HCT116 (cell line): ENCODE data around the gene PLD3. TPM values are rescaled to one million over a fixed set of nuclear protein-coding genes. Genes with fewer than 3 reads are reported as not detected.

Experiments used
- ATAC-seq: fragments of 200-7000 bp; cut with Tn5 transposase; 2 replicates; pipeline ENCODE4 v1.9.1; 2020; ENCODE audit warnings: mild to moderate bottlenecking, moderate library complexity
- BruUV-seq: library from RNA; stranded (reverse); fragments of 400-500 nt; replicated peaks from 2 replicates; lab custom pipeline; 2021; lab: Mats Ljungman, UMichigan
- CTCF ChIA-PET: fragments of 300-600 bp; sonication (Branson Sonifier 250); formaldehyde crosslinking; loops from one replicate; lab custom pipeline; 2021; ENCODE audit warnings: antibody characterized with exemption; lab: Charles Lee
- POLR2A ChIA-PET: fragments of 300-600, 350-600 bp; sonication (Branson Sonifier 250); formaldehyde crosslinking; loops from one replicate; lab custom pipeline; 2021; ENCODE audit warnings: antibody characterized with exemption; lab: Charles Lee
- RAD21 ChIA-PET, 2 experiments: fragments of 300-600 bp; sonication (Branson Sonifier 250); formaldehyde crosslinking; loops; one replicate each; lab custom pipeline; 2023; ENCODE audit warnings: low total read pairs in 2 of 2; ENCODE audit not compliant: uncharacterized antibody in 2 of 2, unreplicated experiment in 2 of 2, low non-redundant PET in 1 of 2; lab: Charles Lee
- DNase-seq: peaks from one replicate; pipeline ENCODE4 v3.0.0-alpha.2; 2010; ENCODE audit warnings: low read depth, low spot score
- H2AFZ ChIP-seq: fragments of 200-600 bp; shearing (Covaris generic), sonication (generic); 2 replicates; pipeline ENCODE4 v1.6.1; 2017; ENCODE audit warnings: low read depth, mixed run types, mixed read lengths, antibody characterized with exemption, low read length; ENCODE audit not compliant: poor library complexity, severe bottlenecking
- H3K27ac ChIP-seq: 2 replicates; pipeline ENCODE4 v1.5.1; 2012; ENCODE audit warnings: low read depth, low read length
- H3K27me3 ChIP-seq: fragments of 200-600 bp; sonication (generic); 2 replicates; pipeline ENCODE4 v1.6.1; 2016; ENCODE audit warnings: mixed run types, low read length, mixed read lengths; ENCODE audit not compliant: insufficient read depth
- H3K36me3 ChIP-seq, 2 experiments: fragments of 200-500 bp in 1 of 2; fragments of 200-600 bp in 1 of 2; sonication (Bioruptor generic) in 1 of 2; sonication (generic) in 1 of 2; 2 replicates each; pipeline versions ENCODE4 v1.5.1 to v1.6.1; 2014 to 2016; ENCODE audit warnings: low read length in 2 of 2, inconsistent platforms in 1 of 2, mixed read lengths in 1 of 2, mixed run types in 1 of 2; ENCODE audit not compliant: insufficient read depth in 2 of 2, control insufficient read depth in 1 of 2
- H3K4me1 ChIP-seq, 2 experiments: fragments of 200-600 bp in 1 of 2; sonication (generic) in 1 of 2; 2 replicates each; pipeline versions ENCODE4 v1.5.1 to v1.6.1; 2012 to 2017; ENCODE audit warnings: low read length in 2 of 2, inconsistent platforms in 1 of 2, mild to moderate bottlenecking in 1 of 2, mixed read lengths in 1 of 2, mixed run types in 1 of 2, moderate library complexity in 1 of 2; ENCODE audit not compliant: insufficient read depth in 2 of 2, control insufficient read depth in 1 of 2
- H3K4me2 ChIP-seq: fragments of 200-600 bp; sonication (generic); 2 replicates; pipeline ENCODE4 v1.6.1; 2017; ENCODE audit warnings: mixed run types, low read length, mixed read lengths
- H3K4me3 ChIP-seq, 2 experiments: fragments of 200-600 bp in 1 of 2; sonication (generic) in 1 of 2; replicated peaks in 1 of 2; 2 replicates each; pipeline ENCODE4 v1.5.1; 2011 to 2016; ENCODE audit warnings: low read length in 2 of 2, control low read depth in 1 of 2, low read depth in 1 of 2, mild to moderate bottlenecking in 1 of 2, mixed read lengths in 1 of 2, mixed run types in 1 of 2
- H3K79me2 ChIP-seq: fragments of 200-600 bp; sonication (generic); 2 replicates; pipeline ENCODE4 v1.6.1; 2017; ENCODE audit warnings: mild to moderate bottlenecking, mixed run types, low read length, moderate library complexity, mixed read lengths; ENCODE audit not compliant: insufficient read depth
- H3K9ac ChIP-seq: fragments of 200-600 bp; sonication (generic); 2 replicates; pipeline ENCODE4 v1.6.1; 2016; ENCODE audit warnings: low read length, mixed read lengths
- H3K9me2 ChIP-seq: fragments of 200-600 bp; sonication (generic), shearing (Covaris generic); 2 replicates; pipeline ENCODE4 v1.6.1; 2017; ENCODE audit warnings: mixed run types, mild to moderate bottlenecking, moderate library complexity; ENCODE audit not compliant: insufficient read depth
- H3K9me3 ChIP-seq, 2 experiments: fragments of 200-500 bp in 1 of 2; fragments of 200-600 bp in 1 of 2; sonication (Bioruptor generic) in 1 of 2; sonication (generic) in 1 of 2; 2 replicates each; pipeline ENCODE4 v1.6.1; 2014 to 2017; ENCODE audit warnings: low read length in 2 of 2, mixed read lengths in 2 of 2, inconsistent platforms in 1 of 2, low read depth in 1 of 2, mild to moderate bottlenecking in 1 of 2, mixed run types in 1 of 2, moderate library complexity in 1 of 2; ENCODE audit not compliant: control insufficient read depth in 1 of 2, insufficient read depth in 1 of 2
- H4K20me1 ChIP-seq: fragments of 200-600 bp; sonication (generic), shearing (Covaris generic); 2 replicates; pipeline ENCODE4 v1.6.1; 2017; ENCODE audit warnings: mixed run types, mild to moderate bottlenecking, moderate library complexity; ENCODE audit not compliant: insufficient read depth
- CBX3 ChIP-seq: IDR thresholded peaks from 2 replicates; pipeline ENCODE4 v1.6.1; 2012; ENCODE audit warnings: low read depth
- CEBPB ChIP-seq: IDR thresholded peaks from 2 replicates; pipeline ENCODE4 v1.6.1; 2012; ENCODE audit warnings: low read depth
- POLR2A ChIP-seq: IDR thresholded peaks from 2 replicates; pipeline ENCODE4 v1.7.0; 2011; ENCODE audit warnings: borderline replicate concordance; ENCODE audit not compliant: insufficient read depth, insufficient read length; ENCODE audit errors: extremely low read depth
- POLR2AphosphoS5 ChIP-seq: IDR thresholded peaks from 2 replicates; pipeline ENCODE4 v1.6.1; 2011; ENCODE audit warnings: mild to moderate bottlenecking, low read depth, low read length, moderate library complexity
- ZNF274 ChIP-seq: fragments of 200-500 bp; sonication (Bioruptor generic); IDR thresholded peaks from 2 replicates; pipeline ENCODE4 v1.6.1; 2014; ENCODE audit warnings: mild to moderate bottlenecking, low read depth, low read length, inconsistent platforms
- intact Hi-C: fragments of 100-400 bp; cut with micrococcal nuclease; formaldehyde crosslinking; loops from 2 replicates; pipeline ENCODE4 v1.10.0; 2022
- total RNA-seq: library from RNA; stranded (reverse); gene quantifications from one replicate; pipeline ENCODE4 v1.2.1, GENCODE V29; 2021; ENCODE audit not compliant: unreplicated experiment
- TF ChIP-seq, protein P1 (sequence below): IDR thresholded peaks from 2 replicates; pipeline ENCODE4 v1.6.1; 2012; ENCODE audit warnings: low read depth
- TF ChIP-seq, protein P2 (sequence below): IDR thresholded peaks from 2 replicates; pipeline ENCODE4 v1.6.1; 2012
- TF ChIP-seq, protein P3 (sequence below): IDR thresholded peaks from 2 replicates; pipeline ENCODE4 v1.6.1; 2011; ENCODE audit warnings: mild to moderate bottlenecking, low read length, moderate library complexity; ENCODE audit not compliant: insufficient replicate concordance; ENCODE audit errors: extremely low read depth

Gene PLD3
- total RNA-seq, 1 experiment from 2014 or later = 123 TPM

DNA sequence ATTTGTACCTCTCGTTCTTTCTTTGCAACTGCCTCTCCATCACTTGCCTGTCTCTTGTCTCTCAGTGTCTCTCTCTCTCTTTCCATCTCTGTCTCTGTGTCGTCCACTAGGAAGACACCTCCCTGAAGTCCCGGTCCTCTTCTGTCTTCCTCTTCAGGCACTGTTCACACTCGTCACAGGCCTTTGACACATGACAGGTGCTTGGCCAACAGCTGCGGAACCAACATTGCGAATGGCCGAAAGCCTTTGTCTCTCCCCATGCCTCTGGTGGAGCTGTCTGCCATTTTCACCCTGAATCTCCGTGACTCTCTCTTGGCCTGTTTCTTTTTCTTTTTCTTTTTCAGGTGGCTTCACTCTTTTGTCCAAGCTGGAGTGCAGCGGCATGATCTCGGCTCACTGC, 38.7 kb downstream of the PLD3 start:
- Histone ChIP-seq H3K9me2 (no peaks in the 10 kb centered on the region), H3K9me3 (no peaks in the 10 kb centered on the region), H2AFZ (no peak overlapping the region), H3K36me3 (no peaks in the 10 kb centered on the region), H3K79me2 (no peaks in the 10 kb centered on the region), H3K4me2 (no peak overlapping the region), H3K9ac (no peak overlapping the region), H3K4me1 (peaks cover 2% of the 10 kb centered on the region in 2 experiments), H4K20me1 (no peaks in the 10 kb centered on the region), H3K4me3 (no peak overlapping the region), H3K27me3 (no peaks in the 10 kb centered on the region), H3K27ac (no peak overlapping the region)
- no TSS peak for BruUV-seq
- ATAC-seq (no peak), DNase-seq (no peak)
- TF ChIP-seq ZNF274 (no peak), CEBPB (no peak), POLR2AphosphoS5 (no peak), POLR2A (no peak), CBX3 (no peak)
- TF ChIP-seq, protein P1, sequence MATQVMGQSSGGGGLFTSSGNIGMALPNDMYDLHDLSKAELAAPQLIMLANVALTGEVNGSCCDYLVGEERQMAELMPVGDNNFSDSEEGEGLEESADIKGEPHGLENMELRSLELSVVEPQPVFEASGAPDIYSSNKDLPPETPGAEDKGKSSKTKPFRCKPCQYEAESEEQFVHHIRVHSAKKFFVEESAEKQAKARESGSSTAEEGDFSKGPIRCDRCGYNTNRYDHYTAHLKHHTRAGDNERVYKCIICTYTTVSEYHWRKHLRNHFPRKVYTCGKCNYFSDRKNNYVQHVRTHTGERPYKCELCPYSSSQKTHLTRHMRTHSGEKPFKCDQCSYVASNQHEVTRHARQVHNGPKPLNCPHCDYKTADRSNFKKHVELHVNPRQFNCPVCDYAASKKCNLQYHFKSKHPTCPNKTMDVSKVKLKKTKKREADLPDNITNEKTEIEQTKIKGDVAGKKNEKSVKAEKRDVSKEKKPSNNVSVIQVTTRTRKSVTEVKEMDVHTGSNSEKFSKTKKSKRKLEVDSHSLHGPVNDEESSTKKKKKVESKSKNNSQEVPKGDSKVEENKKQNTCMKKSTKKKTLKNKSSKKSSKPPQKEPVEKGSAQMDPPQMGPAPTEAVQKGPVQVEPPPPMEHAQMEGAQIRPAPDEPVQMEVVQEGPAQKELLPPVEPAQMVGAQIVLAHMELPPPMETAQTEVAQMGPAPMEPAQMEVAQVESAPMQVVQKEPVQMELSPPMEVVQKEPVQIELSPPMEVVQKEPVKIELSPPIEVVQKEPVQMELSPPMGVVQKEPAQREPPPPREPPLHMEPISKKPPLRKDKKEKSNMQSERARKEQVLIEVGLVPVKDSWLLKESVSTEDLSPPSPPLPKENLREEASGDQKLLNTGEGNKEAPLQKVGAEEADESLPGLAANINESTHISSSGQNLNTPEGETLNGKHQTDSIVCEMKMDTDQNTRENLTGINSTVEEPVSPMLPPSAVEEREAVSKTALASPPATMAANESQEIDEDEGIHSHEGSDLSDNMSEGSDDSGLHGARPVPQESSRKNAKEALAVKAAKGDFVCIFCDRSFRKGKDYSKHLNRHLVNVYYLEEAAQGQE = no peak
- TF ChIP-seq, protein P2, sequence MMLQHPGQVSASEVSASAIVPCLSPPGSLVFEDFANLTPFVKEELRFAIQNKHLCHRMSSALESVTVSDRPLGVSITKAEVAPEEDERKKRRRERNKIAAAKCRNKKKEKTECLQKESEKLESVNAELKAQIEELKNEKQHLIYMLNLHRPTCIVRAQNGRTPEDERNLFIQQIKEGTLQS = no peak
- TF ChIP-seq, protein P3, sequence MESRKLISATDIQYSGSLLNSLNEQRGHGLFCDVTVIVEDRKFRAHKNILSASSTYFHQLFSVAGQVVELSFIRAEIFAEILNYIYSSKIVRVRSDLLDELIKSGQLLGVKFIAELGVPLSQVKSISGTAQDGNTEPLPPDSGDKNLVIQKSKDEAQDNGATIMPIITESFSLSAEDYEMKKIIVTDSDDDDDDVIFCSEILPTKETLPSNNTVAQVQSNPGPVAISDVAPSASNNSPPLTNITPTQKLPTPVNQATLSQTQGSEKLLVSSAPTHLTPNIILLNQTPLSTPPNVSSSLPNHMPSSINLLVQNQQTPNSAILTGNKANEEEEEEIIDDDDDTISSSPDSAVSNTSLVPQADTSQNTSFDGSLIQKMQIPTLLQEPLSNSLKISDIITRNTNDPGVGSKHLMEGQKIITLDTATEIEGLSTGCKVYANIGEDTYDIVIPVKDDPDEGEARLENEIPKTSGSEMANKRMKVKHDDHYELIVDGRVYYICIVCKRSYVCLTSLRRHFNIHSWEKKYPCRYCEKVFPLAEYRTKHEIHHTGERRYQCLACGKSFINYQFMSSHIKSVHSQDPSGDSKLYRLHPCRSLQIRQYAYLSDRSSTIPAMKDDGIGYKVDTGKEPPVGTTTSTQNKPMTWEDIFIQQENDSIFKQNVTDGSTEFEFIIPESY = no peak
- CTCF ChIA-PET = no interaction called here
- POLR2A ChIA-PET = no interaction called here
- intact Hi-C loops = no loop called here
- RAD21 ChIA-PET = no interaction called here
